ENCODE measurements around the gene RINT1. TPM values are rescaled to one million over a fixed set of nuclear protein-coding genes. Genes with fewer than 3 reads are reported as not detected.

The RINT1 gene
- total RNA-seq: 10 to 100 TPM in 5 of 6 donors, 1 to 10 TPM in 1; 9.4 to 24.3 (median 15.2) TPM

- no peaks in the 10 kb centered on the region for H3K9me3 ChIP-seq
- no peaks in the 10 kb centered on the region for H3K27me3 ChIP-seq
- peak within 1 kb of the TSS; percentile 79 to 94 (median 89) for H3K27ac ChIP-seq
- WGBS, 2 donors: 2 to 3% methylated on average over 25 to 26 of the region's 42 CpGs
- H3K4me3 ChIP-seq: peak within 1 kb of the TSS; percentile 68 to 89 (median 84)
- ATAC-seq (ENCODE audit: low FRiP score in 2 of 2) (peak; percentile 100), DNase-seq (peak; percentile 96 to 97)
- H3K4me1 ChIP-seq: peaks cover 11 to 24% (median 21%) of the 10 kb centered on the region in 4 donors
- peaks cover 0 to 9% (median under 1%) of the 10 kb centered on the region in 4 donors for H3K36me3 ChIP-seq
- TF ChIP-seq CTCF (IDR thresholded peaks at IDR 0.05) (peak; percentile 26 to 81 (median 54)), EP300 (IDR thresholded peaks at IDR 0.05) (no peak), POLR2AphosphoS5 (IDR thresholded peaks at IDR 0.05) (peak; percentile 87), POLR2A (IDR thresholded peaks at IDR 0.05) (peak in 3 of 4 donors; percentile 76 to 87 (median 87))
These were observed at the start of gene RINT1 for GRCh38 chr7:105531792-105532671. RINT1 (plus strand) TSS chr7:105532201; CDS start chr7:105532316, 115 bp downstream.

- TF ChIP-seq EP300 (IDR thresholded peaks at IDR 0.05) (peak in 2 of 4 donors; percentile 89 to 90), POLR2AphosphoS5 (IDR thresholded peaks at IDR 0.05) (peak; percentile 45 to 60), CTCF (IDR thresholded peaks at IDR 0.05) (peak in 2 of 6 experiments; percentile 36 to 48), POLR2A (IDR thresholded peaks at IDR 0.05) (no peak)
These were observed 44.1 kb upstream of the RINT1 start for GRCh38 chr7:105487579-105488571.

GRCh38 chr7:105489409-105489808 is 42.6 kb upstream of the RINT1 start:
- Histone ChIP-seq H3K36me3 (peaks cover 0 to 6% (median 5%) of the 10 kb centered on the region in 4 donors), H3K9me3 (no peaks in the 10 kb centered on the region), H3K27me3 (no peaks in the 10 kb centered on the region), H3K4me1 (peaks cover 0 to 22% (median 12%) of the 10 kb centered on the region in 4 donors), H3K27ac (no peak overlapping the region), H3K4me3 (no peak overlapping the region)
- WGBS, 2 donors: 82% methylated on average over 3 of the region's 3 CpGs
- ATAC-seq (ENCODE audit: low FRiP score in 2 of 2) (no peak), DNase-seq (no peak)
- TF ChIP-seq EP300 (IDR thresholded peaks at IDR 0.05) (no peak), POLR2A (IDR thresholded peaks at IDR 0.05) (no peak), POLR2AphosphoS5 (IDR thresholded peaks at IDR 0.05) (no peak), CTCF (IDR thresholded peaks at IDR 0.05) (no peak)

More at GRCh38 chr7:105487579-105488571, 44.1 kb upstream of the RINT1 start:
- DNase-seq (peak in 1 of 2 donors; percentile 32), ATAC-seq (ENCODE audit: low FRiP score in 2 of 2) (peak; percentile 56 to 73)
- Histone ChIP-seq H3K36me3 (peaks cover 0 to 6% (median 5%) of the 10 kb centered on the region in 4 donors), H3K27me3 (no peaks in the 10 kb centered on the region), H3K27ac (peak overlapping the region in 3 of 4 donors; percentile 35 to 78 (median 75)), H3K4me3 (no peak overlapping the region), H3K4me1 (peaks cover 0 to 16% (median 10%) of the 10 kb centered on the region in 4 donors), H3K9me3 (no peaks in the 10 kb centered on the region)
- 40 to 53% methylated on average over 5 to 6 of the region's 6 CpGs for WGBS, 2 donors

GRCh38 chr7:105493196-105493922 is 38.6 kb upstream of the RINT1 start:
- H3K27me3 ChIP-seq: no peaks in the 10 kb centered on the region
- no peak for ATAC-seq (ENCODE audit: low FRiP score in 2 of 2)
- TF ChIP-seq POLR2AphosphoS5 (IDR thresholded peaks at IDR 0.05) (no peak), EP300 (IDR thresholded peaks at IDR 0.05) (no peak), POLR2A (IDR thresholded peaks at IDR 0.05) (no peak), CTCF (IDR thresholded peaks at IDR 0.05) (no peak)
- peak overlapping the region in 2 of 4 donors; percentile 49 to 55 for H3K27ac ChIP-seq
- no peak overlapping the region for H3K4me3 ChIP-seq
- peaks cover 0 to 9% (median 3%) of the 10 kb centered on the region in 4 donors for H3K4me1 ChIP-seq
- WGBS, 2 donors: 54 to 61% methylated on average over 7 of the region's 7 CpGs
- no peaks in the 10 kb centered on the region for H3K36me3 ChIP-seq
- no peaks in the 10 kb centered on the region for H3K9me3 ChIP-seq
- DNase-seq: no peak

All from upper lobe of left lung (tissue), 6 donors.